GM21529 (cell line): ENCODE data around the gene CALHM5.

ENCODE experiments used
- ATAC-seq: cut with Tn5 transposase; IDR thresholded peaks from one replicate; pipeline ENCODE4 v1.9.1; 2021; ENCODE audit not compliant: unreplicated experiment

The CALHM5 gene

DNA sequence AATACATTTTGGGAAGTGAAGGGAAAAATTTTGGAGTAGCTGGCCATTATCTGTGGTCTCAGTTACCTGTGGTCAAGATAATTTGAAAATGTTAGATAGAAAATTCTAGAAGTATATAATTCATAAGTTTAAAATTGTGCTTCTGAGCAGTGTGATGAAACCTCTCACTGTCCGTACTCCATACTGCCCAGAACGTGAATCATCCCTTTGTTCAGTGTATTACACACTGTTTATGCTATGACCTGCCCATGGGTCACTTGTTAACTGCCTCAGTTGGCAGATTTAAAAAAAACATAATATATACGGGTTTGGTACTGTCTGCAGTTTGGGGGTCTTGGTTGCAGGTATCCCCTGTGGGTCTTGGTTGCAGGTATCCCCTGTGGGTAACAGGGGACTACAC is 4.1 kb upstream of the CALHM5 start:
- ATAC-seq, result no peak

- no peak for ATAC-seq
Measured at GRCh38 chr6:116508527-116508926, 2.9 kb upstream of the CALHM5 start.

DNA sequence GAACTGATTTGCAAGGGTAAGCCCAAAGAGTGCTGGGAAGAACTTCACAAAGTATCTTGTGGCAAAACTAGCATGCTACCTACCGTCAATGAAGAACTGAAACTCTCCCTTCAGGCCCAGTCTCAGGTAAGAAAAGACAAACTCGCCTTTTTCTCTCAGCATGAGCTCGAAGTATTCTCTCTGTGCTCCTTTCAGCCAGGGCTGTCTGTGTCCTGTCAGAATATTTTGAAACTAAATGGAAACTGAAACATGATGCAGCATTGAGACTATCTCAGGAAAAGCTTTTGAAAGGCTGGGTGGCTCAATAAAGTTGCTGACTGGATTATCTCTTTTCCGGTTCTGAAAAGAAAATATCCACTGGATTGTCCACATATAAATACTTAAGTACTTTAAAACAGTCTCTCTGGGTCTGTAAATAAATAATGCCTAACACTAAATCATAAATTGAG is 696 bp downstream of the CALHM5 start:
- peak; percentile 93 for ATAC-seq

- ATAC-seq, result no peak
Measured at GRCh38 chr6:116512734-116513133, 1.3 kb downstream of the CALHM5 start.

DNA sequence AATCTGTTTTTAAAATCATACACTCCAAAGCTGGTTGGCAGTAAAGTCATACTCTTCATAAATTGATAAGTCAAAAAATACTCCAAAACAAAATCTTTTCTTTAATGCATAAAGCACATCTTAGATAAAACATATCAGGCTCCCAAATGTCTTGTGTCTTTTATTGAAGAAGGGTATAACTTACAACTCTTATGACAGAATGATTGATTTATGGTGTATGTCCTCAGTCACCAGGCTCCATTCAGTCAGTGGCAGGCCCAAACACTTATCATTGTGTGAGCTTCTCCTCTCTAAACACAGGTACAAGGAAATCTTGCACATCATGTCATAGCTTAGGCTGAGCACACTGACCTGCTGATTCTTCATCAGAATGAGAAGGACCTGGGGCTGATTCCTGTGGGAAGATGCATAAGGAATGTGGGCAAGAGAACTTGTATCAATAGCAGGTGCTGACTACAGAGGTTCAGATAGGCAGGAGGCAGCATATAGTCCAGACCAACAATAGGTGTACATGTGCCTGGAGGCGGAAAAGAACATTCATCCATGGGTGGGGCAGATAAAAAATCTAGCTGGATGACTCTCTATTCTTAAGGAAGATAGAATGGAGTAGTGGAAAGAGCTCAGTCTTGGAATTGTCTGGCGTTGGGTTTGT is 1.9 kb downstream of the CALHM5 start:
- no peak for ATAC-seq

DNA sequence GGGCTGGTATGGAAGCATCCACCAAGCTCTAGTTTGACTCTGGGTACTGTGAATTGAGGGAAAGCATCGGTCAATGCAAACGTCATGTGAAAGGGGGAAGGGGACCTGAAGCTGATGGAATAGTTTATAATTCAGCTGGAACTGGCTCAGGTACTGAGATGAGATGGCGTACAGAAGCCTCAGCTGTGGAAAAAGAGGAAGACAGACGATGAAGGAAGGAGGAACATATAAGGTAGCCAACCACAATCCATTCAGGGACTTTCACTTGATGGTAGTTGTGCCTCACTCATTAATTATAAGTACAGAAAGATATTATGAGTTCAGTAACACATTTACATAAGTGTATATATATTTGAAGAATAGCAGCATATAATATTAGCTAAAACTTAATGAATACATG is 2.7 kb downstream of the CALHM5 start:
- no peak for ATAC-seq

DNA sequence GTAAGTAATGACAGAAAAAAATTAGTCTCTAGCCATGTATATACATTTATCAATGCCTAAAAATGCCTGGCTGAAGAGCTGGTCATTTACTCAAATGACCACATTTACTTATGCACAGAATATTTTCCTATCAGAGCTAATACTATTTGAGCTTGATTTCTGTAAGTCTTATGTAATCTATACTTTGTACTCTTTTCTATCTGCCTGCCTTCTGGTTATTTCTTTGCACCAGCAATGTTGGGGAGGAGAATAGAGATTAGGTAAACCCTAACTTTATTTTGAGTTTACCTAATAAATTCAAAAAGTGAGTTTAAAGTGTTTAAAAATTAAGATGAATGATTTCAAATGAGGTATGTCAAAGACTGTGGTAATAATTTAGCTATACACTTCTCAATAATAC is 3.7 kb downstream of the CALHM5 start:
- no peak for ATAC-seq

- ATAC-seq, result no peak
Measured at GRCh38 chr6:116518621-116519368, 7.4 kb downstream of the CALHM5 start.

- no peak for ATAC-seq
Measured at GRCh38 chr6:116522896-116523295, 11.5 kb downstream of the CALHM5 start.

DNA sequence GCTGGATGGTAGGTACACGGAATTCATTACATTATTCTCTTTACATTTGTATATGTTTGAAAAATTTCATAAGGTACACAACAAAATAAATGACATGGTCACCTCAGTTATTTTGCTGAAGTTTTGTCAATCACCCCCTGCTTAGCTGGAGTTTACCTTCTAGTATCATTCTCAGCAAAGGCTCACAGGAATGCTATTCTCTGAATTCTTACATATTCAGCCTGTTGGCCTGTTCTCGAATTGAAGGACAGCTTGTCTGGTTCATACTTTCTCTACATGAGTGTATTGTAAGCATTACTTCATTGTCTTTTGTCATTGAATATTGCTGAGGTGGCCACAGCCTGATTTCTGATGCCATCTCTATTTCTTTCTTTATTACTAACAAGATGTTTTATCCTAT is 12.8 kb downstream of the CALHM5 start:
- no peak for ATAC-seq

GRCh38 chr6:116528133-116528532 is 16.7 kb downstream of the CALHM5 start:
- ATAC-seq, result no peak

DNA sequence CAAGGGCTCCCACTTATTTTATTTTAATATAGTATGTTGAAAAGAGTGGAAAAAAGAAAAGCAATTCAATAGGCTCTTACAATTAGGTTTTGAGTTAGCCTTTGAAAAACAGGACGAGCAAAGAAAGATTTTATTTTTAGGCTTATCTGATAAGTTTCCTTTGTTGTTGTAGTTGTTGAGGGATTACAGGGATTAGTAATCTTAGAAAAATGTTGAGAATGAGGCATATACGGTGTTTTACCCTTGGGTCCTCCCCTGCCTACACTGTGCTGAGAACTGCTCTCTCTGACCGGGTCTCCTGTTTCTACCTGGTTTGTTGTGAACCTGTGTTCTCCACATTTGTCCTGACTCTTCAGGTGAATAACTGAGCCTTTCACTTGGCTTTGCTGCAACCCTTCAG is 17.3 kb downstream of the CALHM5 start:
- no peak for ATAC-seq

DNA sequence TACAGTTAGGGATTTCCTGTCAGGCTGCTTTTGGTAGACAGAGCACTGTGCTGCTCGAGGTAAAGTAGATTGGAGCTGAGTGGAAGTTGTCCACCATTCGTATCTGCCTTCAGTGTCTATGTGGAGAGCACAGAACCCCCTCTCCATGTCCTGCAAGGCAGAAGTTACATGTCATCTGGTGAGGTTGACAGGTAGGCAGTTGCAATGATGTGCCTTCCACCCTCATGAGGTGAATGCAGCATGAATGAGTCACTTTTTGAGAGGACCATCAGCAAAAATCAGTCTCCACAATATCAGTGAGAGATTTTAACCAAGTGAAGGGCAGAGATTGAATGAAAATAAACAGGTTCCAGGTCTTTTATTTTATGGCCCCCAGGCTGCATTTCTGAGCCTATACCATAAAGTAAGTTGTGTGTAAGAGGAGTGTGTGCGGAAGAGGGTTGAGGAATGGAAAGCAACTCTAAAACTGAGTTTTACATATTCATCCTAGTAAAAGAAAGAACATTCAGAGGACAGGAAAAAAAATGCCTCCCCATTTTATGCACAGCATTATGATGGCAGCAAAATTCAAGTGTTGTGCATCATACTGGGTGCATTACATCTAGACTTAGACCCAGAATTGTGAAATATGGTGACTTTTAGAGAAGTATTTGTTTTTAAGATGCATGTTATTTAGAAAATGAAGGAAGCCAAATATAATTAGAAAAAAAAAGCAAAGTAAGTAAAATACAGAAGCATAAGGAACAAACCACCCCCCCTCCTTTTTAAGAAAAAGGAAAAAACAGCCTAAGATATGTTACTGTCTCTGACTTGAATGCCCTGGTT is 18.2 kb downstream of the CALHM5 start:
- no peak for ATAC-seq

GRCh38 chr6:116530436-116530835 is 19.0 kb downstream of the CALHM5 start:
- no peak for ATAC-seq

DNA sequence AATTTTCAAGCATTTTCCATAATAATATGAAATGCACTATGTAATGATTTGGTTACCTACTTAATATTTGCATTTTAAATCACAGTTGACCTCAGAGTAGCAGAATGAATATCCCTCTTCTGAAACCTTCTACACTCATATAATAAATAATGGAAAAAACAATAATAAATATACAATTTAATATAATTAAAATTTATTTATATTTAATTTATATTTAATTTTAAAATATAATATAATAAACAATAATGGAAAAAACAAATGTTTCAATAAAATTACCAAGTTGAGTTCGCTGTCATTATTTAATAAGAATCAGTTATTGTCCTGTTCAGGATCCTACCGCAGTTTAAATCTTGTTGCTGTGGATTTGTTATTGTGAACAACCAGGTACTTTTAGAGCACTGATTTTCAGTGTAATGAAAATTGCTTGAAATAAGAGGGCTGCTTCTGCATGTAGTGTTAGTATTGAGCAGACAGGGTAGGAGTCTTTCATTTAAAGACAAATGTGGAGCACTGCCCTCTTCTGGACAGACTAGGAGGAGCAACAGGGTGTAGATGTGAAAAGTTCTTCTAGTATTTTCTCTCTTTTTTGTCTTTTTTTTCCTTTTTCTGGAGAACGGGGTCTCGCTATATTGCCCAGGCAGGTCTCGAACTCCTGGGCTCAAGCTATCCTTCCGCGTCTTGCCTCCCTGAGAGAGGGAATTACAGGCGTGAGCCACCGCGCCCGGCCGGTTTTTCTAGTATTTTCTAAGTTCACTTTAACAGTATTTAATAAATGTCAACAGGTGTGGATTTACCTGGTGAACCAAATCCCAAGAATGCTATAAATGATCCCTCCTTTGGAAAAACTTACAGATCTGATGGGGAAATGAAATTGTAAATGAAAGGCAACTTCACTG is 20.5 kb downstream of the CALHM5 start:
- peak; percentile 84 for ATAC-seq

- ATAC-seq, result no peak
Measured at GRCh38 chr6:116533233-116533957, 22.0 kb downstream of the CALHM5 start.

GRCh38 chr6:116535109-116535508 is 23.7 kb downstream of the CALHM5 start:
- ATAC-seq, result no peak

DNA sequence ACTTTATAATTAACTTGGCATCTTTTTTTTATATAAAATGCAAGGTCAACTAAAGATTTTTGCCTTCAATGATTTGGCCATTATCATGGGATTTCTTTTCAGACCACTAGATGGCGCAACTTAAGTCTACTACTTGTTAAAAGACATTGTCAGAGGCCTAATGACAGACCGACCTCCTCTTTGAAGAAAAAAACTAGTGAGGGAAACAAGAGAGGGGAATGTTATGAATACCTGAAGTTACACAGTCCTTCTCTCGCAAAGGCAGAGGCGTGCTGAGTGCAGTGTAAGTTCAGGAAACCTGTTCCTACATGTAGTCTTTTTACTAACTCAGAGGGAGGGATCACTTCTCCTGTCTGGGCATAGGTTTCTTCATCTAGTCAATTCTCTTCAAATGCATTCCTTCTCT is 24.8 kb downstream of the CALHM5 start:
- peak; percentile 60 for ATAC-seq

DNA sequence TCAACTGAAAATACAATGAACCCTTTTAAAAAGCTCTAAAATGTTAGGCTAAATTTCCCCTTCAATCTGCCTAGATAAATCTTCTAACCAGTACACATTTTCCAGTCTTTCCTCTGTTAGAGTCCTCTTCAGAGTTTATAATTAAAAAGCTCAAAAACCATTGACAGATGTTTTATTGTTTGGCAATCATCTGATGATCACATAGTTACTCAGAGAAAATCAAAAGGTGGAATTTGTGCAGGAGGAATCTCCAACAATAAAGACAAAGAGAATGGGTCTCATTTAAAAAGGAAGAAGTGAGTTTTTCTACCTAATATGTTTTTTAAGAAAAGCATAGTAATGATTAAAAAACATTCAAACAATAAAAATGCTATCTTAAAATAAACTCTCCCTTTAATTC is 31.0 kb downstream of the CALHM5 start:
- no peak for ATAC-seq

DNA sequence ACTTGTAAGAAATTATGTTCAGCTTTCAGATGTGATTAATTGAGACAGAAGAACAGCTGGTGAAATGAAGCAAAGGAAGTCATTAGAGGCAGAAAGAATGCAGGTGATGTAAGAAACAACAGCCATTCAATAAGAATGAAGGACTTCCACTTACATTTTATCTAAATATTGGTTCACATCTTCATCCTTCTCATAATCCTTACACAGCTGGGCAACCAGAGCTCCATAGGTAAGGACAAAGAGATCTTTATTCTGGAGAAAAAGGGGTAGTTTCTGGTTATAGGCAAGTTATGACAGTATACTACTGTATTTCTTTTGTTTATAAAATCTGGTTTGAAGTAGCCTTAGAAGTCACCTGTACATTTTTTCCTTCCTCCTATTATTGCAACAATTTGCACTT is 31.7 kb downstream of the CALHM5 start:
- no peak for ATAC-seq
